Stimulated activated CD4-positive, alpha-beta T cell treated with anti-CD3 and anti-CD28 coated beads, Interleukin-12 subunit alpha, Interleukin-12 subunit beta, amount 100 ng/mL, for 24 hours (primary cell): ENCODE results near the gene EYS.
"Not testable (repeated sequence)": the region's sequence is repeated elsewhere in the genome, so short reads cannot be mapped to it uniquely, and the experiment has no call there.

Experiments
- DNase-seq, 2 experiments: peaks; one replicate each; pipeline ENCODE4 v3.0.0-alpha.2; 2020; ENCODE audit warnings: low read depth in 2 of 2

EYS gene

GRCh38 chr6:64479134-64479533 lies 1227.9 kb downstream of the EYS start:
- no peak for DNase-seq

GRCh38 chr6:64477391-64477790 lies 1229.6 kb downstream of the EYS start:
- no peak for DNase-seq

- no peak for DNase-seq
Observed at GRCh38 chr6:64476935-64477334, 1230.1 kb downstream of the EYS start.

GRCh38 chr6:64469405-64469804 lies 1237.6 kb downstream of the EYS start:
- not testable (repeated sequence) for DNase-seq

- DNase-seq: no peak
Observed at GRCh38 chr6:64467656-64468055, 1239.4 kb downstream of the EYS start.

- DNase-seq: no peak
Observed at GRCh38 chr6:64459411-64459944, 1247.5 kb downstream of the EYS start.

GRCh38 chr6:64448101-64448500 lies 1258.9 kb downstream of the EYS start:
- not testable (repeated sequence) for DNase-seq

GRCh38 chr6:64445038-64445437 lies 1262.0 kb downstream of the EYS start:
- no peak for DNase-seq

- DNase-seq: no peak
Observed at GRCh38 chr6:64439274-64439673, 1267.8 kb downstream of the EYS start.

- no peak for DNase-seq
Observed at GRCh38 chr6:64437996-64438395, 1269.0 kb downstream of the EYS start.

GRCh38 chr6:64429926-64430325 lies 1277.1 kb downstream of the EYS start:
- no peak for DNase-seq

- no peak for DNase-seq
Observed at GRCh38 chr6:64428186-64428585, 1278.8 kb downstream of the EYS start.

GRCh38 chr6:64415926-64416325 lies 1291.1 kb downstream of the EYS start:
- DNase-seq: no peak

- no peak for DNase-seq
Observed at GRCh38 chr6:64411226-64411625, 1295.8 kb downstream of the EYS start.

- DNase-seq: no peak
Observed at GRCh38 chr6:64409948-64410347, 1297.1 kb downstream of the EYS start.

GRCh38 chr6:64404396-64404795 lies 1302.6 kb downstream of the EYS start:
- DNase-seq: no peak

- no peak for DNase-seq
Observed at GRCh38 chr6:64383277-64383676, 1323.7 kb downstream of the EYS start.

- DNase-seq: no peak
Observed at GRCh38 chr6:64376394-64376793, 1330.6 kb downstream of the EYS start.

GRCh38 chr6:64357430-64357829 lies 1349.6 kb downstream of the EYS start:
- DNase-seq: no peak

GRCh38 chr6:64347411-64347810 lies 1359.6 kb downstream of the EYS start:
- DNase-seq: no peak

- DNase-seq: no peak
Observed at GRCh38 chr6:64335195-64335594, 1371.8 kb downstream of the EYS start.

- DNase-seq: no peak
Observed at GRCh38 chr6:64334636-64335035, 1372.4 kb downstream of the EYS start.

- DNase-seq: peak in 1 of 2 experiments; percentile 28
Observed at GRCh38 chr6:64330694-64331307, 1376.2 kb downstream of the EYS start.

- DNase-seq: no peak
Observed at GRCh38 chr6:64326939-64327338, 1380.1 kb downstream of the EYS start.
